OCI-LY7 (cell line): ENCODE data around the gene NAPA.

Experiments used
- CTCF ChIP-seq: fragments of 200-600 bp; sonication (generic); conservative IDR thresholded peaks from 2 replicates; pipeline ENCODE4 v1.5.1; 2014; ENCODE audit warnings: mild to moderate bottlenecking, antibody characterized with exemption, low read length, moderate library complexity, mixed read lengths
- EZH2phosphoT487 ChIP-seq: fragments of 200-600 bp; sonication (generic); IDR thresholded peaks from 2 replicates; pipeline ENCODE4 v1.6.1; 2018; ENCODE audit warnings: low read depth, borderline replicate concordance, mild to moderate bottlenecking, mixed run types, antibody characterized with exemption, low read length, moderate library complexity, mixed read lengths

- TF ChIP-seq EZH2phosphoT487 (no peak), CTCF (no peak)
Measured at GRCh38 chr19:47529018-47529742, 14.3 kb upstream of the NAPA start.
